Activated T-helper 1 cell treated with anti-CD3 and anti-CD28 coated beads, Interleukin-2, amount 50 U/mL, for 16 hours (primary cell): ENCODE data around the gene ADORA1.

Experiments
- DNase-seq, 2 donors: peaks; one replicate each; pipeline ENCODE4 v3.0.0-alpha.2; 2020; ENCODE audit warnings: low read depth in 1 of 2, low spot score in 1 of 2

The ADORA1 gene

GRCh38 chr1:203093754-203094410 is 33.6 kb upstream of the ADORA1 start:
- no peak for DNase-seq

- no peak for DNase-seq
Measured at GRCh38 chr1:203095061-203095690, 32.4 kb upstream of the ADORA1 start.

DNA sequence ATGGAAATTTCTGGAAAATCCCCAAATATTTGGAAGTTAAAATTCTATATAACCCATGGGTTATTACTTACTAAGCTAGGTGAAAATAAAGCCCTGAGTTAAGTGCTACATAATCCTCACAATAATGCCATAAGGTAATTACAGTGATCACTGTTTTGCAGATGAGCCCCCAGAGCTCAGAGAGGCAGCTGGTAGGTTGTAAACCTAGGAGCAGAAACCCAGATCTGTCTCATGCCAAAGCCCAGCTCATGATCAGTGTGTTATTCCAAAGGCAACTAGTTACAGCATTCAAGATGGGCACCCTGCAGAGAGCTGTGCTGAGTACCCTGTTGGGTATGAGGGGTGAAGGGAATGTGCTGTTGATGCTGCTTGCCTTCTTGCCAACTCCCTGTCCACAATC is 31.0 kb upstream of the ADORA1 start:
- DNase-seq: no peak

DNA sequence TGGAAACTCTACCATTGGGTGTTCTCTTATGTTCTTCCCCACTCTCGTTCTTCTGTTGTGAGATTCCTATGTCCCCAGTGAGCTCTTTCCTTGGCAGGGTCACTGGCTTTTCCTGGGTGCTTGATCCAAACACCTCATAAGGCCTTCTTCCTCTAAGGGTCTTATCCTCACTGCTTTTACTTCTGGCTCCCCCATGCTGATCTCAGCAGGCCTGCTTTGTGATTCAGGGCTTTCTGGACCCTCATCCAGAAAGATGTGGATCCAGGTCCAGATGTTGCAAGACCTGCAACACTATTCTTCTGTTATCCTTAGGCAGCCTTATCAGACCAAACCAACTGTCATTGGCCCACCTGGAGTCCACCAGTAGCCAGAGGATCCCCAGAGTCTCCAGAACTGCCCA is 30.5 kb upstream of the ADORA1 start:
- no peak for DNase-seq

DNA sequence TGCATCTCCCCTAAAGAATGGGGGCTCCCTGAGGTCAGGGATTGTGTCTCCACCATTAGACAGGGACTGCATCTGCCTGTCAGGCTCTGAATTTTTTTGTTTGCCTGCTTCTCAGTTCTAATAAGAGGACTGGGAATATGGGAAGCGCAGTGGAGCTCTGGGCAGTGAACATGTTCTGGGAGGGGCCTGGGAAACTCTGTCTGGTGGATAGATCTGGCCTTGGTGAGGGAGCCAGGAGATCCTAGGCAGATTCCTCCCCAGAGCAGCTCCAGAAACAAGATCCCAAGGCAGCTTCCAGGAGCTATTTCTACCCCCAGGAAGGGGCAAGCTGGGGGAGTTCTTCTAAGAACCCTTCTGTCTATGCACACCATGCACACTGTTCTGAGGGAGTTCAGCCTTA is 29.1 kb upstream of the ADORA1 start:
- no peak for DNase-seq

DNA sequence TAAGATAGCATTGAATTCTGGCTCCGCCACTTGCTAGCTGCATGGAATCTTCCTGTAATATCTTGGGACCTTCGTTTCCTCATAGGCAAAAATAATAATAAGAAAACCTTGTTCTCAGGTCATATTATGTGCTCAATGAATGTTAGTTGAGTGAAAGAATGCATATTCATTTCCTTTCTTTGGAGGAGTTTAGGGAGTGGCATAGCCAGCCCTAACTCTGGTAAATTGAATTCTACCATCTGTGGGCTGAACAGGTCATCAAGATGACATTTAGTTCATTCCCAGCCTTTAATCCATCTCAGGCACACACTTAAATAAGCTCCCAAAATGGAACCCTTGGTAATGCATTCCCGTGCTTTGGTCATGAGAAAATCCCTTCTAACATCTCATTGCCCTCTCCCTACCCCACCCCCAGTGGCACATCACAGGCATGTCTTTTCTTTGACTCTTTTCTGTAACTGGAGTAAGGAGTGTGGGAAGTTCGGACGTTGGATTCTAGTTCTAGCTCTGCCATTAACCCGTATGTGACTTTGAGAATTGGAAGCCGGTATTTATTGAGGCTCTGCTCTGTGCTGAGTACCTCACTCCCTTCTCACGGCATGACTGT is 28.5 kb upstream of the ADORA1 start:
- no peak for DNase-seq

DNA sequence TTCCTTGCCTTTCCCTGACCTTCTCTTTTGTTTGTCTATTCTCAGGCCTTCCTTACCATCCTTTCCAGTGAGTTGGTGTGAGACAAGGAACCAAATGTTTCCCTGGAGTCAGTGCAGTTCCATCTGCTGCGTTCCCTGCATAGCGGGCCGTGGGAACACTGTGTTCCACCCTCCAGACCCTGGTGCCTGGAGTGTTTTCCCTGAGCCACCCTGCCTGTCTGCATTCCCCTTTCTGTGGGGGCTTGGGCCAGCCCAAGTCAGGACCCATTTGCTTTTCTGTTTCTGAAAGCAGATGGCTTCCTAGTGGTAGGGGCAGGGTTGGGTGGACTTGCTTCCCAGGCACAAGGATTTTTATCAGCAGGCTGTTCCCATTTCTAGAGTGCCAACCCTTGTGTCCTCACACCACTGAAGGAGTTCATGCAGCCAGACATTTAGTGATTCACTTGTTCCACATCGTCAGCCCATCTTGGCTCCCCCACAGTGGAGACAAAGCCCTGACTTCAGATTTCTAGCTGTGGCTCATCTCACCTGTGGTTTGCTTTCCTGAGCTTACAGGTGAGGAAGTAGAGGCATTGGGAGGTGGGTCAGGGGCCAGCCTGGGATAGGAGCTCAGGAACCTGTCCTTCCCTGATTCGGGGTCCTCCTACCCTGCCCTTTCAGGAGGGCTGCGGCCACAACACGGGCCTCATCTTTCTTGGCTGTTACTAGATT is 27.6 kb upstream of the ADORA1 start:
- DNase-seq: no peak

DNA sequence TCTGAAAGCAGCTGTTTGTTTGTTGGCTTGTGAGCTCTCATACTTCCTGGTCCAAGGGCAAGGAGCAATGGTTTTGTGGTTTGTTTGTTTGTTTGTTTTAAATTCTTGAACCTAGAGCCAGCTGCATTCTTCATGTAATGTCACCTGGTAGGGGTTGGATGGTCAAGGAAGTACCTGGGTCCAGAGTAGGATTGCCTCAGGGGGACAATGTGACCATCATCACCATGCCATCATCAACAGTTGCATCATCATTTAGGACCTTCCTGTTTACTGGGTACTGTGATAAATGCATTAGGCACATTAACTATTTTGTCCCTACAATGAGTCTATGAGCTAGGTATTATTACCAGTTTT is 27.0 kb upstream of the ADORA1 start:
- DNase-seq: no peak

GRCh38 chr1:203101813-203102634 is 25.5 kb upstream of the ADORA1 start:
- no peak for DNase-seq

- no peak for DNase-seq
Measured at GRCh38 chr1:203103216-203103615, 24.3 kb upstream of the ADORA1 start.

DNA sequence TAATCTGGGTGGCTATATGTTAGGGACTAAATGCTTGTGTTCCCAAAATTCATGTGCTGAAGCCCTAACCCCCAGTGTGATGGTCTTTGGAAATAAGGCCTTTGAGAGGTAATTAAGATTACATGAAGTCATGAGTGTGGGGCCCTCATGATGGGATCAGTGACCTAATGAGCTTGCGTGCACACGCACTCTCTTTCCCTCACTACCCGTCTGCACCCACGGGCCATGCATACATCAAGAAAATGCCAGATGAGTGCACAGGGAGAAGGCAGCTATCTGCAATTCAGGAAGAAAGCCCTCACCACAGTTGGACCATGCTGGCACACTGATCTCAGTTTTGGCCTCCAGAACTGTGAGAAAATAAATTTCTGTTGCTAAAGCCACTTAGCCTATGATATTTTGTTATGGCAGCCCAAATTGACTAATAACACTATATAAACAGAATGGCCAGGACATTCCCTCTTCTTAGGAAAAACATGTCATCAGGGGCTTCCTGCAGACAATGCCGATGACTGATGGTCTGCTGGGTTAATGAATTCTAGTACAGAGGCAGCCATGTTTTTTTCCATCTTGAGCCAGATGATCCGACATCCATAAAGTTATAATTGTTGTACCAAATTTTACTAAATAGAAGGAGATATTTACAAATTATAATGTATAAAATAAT is 23.6 kb upstream of the ADORA1 start:
- DNase-seq: no peak

GRCh38 chr1:203104789-203105390 is 22.6 kb upstream of the ADORA1 start:
- DNase-seq: no peak

DNA sequence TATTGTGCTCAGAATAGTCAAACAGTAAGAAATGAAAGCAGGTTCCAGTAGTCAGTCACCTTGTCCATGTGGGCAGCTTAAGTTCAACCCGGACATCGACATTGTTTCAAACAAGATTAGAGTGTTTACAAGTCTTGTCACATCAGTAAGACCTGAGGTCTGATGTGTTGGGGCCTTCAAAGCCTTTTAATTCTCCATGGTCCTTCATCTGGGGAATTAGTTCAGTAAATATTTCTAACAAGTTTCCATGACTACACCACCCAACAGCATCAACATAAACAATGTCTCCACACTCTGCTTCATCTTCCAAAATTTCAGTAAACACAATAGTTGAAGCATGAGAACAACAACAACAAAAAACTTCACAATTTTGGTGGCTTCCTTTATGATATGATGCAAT is 15.1 kb upstream of the ADORA1 start:
- no peak for DNase-seq

DNA sequence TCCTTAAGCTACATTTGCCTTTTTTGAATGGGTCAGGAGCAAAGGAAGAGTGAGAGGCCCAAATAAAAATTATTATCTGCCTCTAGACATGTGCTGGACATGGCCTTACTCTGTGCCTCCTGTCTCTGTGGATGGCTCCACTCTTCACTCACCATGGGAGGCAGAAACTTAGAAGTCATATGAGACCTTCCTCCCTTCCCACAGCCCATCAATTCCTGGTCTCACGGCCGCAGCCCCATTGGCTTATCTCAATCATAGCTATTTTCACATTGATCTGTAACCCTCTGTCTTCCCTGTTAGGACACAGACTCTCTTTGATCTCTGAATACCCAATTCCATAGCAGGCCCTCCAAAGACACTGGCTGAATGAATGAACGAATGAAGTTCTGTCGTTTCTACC is 14.2 kb upstream of the ADORA1 start:
- DNase-seq: no peak

DNA sequence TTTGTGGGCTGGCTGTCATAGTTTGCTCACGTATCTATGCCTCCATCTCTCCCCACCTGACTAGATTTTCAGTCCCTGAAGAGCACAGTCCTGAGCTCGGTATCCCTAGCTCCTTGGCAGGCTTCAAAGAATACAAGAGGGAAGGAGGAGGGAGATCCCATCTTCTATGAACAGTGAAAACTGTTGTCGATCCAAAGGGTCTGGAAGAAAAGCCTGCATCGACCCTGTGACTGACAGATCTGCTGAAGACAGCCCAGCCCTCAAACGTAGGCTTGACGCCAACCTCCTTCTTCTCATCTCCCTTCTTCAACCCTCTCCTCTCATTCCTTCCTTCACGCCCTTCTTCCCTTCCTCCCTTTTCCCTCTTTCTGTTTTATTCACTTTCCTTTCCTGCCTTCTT is 13.3 kb upstream of the ADORA1 start:
- DNase-seq: no peak

DNA sequence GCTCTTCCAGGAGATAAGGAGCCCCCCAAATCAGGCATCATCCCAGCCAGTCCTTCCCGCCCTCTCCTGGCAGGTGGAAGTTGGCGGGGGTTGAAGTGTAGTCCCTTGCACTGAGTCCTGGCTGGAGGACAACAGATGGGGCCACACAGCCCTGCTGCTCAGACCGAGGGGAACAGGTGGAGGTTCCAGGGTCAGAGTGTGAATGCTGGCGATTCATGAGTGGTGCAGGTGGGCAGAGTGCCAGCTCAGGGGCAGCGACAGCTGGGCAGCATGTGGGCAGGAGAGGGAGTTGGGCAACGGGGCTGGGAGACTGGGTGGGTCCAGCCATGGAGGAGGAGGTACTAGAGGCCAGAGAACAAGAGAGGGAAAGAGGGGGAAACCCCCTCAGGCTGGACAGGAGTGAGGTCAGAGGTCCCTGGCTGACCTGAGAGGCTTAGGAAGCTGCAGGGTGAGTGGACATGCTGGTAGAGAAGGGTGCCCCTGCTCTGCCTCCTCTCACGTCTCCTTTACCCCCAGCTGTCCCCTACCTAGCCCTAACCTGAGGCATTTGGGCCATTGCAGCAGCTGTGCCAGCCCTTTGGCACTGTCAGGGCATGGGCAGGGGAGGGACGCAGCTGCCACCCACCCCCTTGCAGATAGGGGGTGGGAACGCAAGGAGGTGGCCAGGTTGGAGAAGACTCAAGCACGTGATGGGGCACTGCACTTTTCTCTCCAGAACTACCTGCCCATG is 11.3 kb upstream of the ADORA1 start:
- DNase-seq: no peak

DNA sequence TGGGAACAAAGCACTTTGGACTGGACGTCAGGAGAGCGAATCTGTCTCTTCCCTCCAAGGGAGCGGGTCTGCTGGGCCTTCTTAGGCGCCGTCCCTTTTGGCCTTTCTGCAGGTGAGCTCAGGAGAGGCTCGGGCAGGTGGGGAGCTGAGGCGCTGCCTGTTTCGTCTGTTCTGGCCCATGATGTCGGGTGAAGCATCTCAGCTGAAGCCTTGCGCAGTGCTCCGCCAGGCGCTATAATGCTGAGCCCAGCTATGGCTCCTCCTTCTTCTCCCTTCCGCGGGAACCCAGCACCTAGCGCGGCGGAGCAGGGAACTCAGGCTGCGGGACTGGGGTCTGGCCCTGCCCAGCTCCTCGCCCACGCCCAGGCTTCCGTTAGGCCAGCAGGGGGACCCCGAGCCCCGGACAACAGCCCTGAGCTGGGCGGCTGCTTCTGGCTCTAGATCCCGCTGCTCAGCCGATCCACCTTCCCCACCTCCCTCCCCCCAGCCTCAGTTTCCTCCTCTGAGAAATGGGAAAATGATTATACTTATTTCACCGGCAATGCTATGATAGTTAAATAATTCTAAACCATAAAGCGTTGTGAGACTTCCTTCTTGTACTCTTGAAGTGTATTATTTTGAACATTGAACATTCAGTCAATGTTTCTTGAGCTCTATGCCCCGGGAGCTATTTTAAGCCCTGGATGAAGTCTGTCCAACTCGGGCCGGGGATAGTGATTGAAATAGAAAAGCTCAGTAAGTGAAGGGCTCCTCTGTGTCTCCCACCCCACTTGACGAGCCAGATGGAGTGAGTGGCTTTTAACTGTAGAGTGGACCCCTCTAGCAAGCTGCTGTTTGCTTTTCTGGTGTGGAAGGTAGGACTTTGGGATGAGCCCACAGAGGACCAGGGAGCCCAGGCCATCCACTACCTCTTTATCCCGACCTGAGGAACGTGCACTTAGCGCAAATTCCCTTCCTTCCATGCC is 9.6 kb upstream of the ADORA1 start:
- no peak for DNase-seq

GRCh38 chr1:203120325-203121153 is 7.0 kb upstream of the ADORA1 start:
- no peak for DNase-seq
